ENCODE measurements around the gene ARFGEF2. TPM values are rescaled to one million over a fixed set of nuclear protein-coding genes. Genes with fewer than 3 reads are reported as not detected.
"Not testable (repeated sequence)": the region's sequence is repeated elsewhere in the genome, so short reads cannot be mapped to it uniquely, and the experiment has no call there.

The ARFGEF2 gene
- total RNA-seq, 1 experiment from 2014 or later = 31.8 TPM

DNA sequence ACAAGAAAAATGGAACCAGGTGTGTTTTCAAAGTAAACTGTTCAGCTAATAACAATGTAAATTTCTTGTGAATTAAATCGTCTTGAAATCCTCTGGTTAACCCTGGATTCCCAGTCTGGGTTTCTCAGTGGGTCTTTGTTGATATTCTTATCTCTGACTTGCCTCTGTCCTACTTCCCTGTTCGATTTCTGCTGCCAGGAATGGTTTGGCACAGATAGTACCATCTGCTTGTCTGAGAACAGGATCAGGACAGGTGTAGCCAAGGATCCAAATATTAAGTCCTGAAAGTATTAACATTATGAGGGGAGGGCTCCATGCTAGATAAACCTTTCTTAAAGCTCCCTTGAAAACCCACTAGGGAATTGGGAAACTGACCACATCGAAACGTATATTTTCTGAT is 30.1 kb downstream of the ARFGEF2 start:
- no peak for DNase-seq (ENCODE audit: low spot score)

DNA sequence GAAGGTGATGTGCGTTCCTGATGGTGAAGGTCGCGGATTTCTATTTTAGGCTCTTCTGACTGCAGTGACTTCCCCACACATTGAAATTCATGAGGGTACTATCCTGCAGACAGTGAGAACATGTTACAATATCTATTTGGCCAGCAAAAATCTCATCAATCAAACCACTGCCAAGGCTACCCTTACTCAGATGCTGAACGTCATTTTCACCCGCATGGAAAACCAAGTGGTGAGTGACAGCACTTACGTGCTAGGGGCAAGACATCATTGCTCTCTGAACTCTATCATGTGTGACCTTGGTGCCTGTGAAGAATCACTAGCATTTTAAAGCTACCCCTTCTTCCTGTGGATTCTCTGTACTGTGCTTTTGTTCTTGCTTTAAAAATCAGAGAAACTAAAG is 31.1 kb downstream of the ARFGEF2 start:
- no peak for DNase-seq (ENCODE audit: low spot score)

DNA sequence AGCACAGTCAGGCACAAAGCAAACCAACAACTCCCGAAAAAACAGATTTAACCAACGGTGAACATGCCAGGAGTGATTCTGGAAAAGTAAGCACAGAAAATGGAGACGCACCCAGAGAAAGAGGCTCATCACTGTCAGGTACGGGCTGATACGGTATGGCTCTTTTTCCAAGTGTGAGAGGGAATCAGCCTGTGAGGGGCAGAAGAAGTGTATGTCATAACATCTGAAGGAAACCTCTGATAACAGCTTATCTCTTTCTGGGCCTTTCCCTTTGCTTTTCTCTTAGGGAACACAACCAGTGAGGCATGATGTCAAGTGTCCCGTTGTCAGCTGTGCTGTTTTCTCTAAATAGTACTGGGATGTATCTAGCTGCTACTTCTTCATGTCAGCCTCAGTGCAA is 32.1 kb downstream of the ARFGEF2 start:
- DNase-seq (ENCODE audit: low spot score) = no peak

DNA sequence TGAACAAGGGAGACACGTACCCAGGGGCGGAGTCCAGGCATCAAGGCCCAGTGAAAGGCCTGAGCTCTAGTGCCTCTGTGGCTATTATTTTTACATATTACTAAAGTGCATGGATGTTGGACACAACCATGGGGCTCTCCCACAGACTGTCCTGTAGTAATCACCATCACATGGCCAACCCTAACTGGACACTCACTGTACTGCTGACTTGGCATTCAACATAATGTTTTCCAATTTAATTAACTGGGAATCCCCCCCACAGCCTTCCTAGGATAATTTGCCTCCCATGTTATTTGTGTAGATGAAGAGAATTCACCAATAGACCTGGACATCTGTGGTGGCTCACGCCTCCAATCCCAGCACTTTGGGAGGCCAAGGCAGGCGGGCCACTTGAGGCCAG is 34.5 kb downstream of the ARFGEF2 start:
- no peak for DNase-seq (ENCODE audit: low spot score)

DNA sequence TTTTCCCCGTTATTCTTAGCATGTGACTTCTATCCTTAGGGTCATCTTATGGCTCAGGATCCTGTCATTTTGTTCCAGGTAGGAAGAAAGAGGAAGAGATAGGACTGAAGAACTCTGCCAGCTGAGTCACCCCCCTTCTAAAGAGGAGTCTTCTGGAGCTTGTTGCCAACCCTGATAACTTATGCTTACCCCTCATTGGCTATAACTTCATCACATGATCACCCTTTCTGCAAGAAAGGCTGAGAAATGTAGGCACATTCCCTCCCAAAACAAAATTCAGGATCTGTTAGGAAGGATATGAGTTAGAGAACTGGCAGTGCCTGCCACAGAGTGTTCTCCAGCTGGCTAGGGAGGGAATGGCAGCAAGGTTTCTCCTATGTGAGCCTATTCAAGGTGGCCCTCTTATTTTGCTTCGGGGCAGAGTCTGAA is 35.6 kb downstream of the ARFGEF2 start:
- DNase-seq (ENCODE audit: low spot score) = no peak

DNA sequence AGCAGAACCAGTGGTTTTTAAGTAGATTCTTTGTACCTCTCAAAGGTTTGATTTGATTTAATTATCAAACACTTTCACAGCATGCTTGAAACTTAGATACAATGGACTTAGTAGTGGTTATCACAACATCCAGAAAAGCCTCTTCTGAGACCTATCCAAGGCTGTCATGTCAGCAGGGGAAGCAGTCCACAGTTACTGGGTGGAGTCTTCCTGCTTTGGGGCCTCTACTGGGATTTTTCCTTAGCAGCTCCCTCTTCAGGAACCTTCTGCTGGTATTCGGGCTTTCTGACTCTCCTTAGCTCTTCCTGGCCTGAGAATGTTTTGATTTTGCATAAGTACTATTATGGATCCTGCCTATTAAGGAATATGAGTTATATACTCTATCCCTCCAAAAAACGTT is 36.0 kb downstream of the ARFGEF2 start:
- DNase-seq (ENCODE audit: low spot score) = no peak

DNA sequence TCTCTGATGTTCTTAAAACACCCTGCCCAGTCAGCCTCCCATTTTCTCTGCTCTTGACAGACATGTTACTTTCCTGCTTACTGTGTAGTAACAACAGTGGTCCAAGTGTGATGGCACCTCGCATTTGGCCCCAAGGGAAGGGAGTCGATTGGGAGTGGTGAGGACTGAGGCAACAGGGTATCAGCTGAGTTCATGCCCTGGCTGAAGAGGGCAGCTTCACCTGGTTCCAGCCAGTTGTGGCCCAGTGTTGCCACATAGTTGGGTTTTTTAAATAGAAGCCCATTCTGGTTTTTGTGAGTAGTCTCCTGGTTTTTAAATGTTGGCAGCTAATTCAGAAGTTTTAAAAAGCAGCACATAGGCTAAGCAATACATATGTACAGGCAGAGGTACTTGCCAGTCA is 37.2 kb downstream of the ARFGEF2 start:
- no peak for DNase-seq (ENCODE audit: low spot score)

DNA sequence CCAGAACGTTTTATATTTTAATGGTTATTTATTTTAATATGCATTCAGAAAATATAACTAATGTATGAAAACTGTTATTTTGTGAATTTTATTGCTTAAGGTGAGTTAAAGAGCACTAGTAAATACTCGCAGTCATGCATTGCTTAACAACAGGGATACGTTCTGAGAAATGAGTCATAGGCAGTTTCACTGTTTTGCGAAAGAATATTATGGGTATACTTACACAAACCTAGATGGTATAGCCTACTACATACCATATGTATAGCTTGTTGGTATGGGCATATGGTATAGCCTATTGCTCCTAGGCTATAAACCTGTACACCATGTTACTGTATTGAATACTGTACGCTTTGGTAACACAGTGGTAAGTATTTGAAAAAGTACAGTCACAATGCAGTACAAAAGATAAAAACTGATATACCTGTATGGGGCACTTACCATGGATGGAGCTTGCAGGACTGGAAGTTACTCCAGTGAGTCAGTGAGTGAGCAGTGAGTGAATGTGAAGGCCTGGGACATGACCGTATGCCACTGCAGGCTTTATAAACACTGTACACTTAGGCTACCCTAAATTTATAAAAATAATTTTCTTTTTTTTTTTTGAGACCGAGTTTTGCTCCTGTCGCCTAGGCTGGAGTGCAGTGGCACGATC is 38.5 kb downstream of the ARFGEF2 start:
- no peak for DNase-seq (ENCODE audit: low spot score)

DNA sequence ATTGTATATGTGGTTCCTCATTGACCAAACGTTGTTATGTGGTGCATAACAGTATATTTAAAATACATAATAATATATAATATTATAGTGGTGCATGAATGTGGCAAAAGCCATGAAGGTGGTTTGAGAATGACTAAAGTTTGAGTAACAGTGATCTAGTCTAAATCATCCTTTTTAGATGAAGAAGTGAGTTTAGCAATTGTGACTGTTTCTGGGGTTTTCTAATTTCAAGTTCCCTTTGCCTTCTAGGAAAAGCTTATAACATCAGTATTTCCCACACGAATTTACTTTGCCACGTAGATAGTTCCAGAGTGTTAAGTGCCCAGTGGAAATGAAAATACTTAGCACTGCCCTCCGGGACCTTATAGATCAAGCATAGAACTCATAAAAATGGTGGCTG is 40.9 kb downstream of the ARFGEF2 start:
- no peak for DNase-seq (ENCODE audit: low spot score)

DNA sequence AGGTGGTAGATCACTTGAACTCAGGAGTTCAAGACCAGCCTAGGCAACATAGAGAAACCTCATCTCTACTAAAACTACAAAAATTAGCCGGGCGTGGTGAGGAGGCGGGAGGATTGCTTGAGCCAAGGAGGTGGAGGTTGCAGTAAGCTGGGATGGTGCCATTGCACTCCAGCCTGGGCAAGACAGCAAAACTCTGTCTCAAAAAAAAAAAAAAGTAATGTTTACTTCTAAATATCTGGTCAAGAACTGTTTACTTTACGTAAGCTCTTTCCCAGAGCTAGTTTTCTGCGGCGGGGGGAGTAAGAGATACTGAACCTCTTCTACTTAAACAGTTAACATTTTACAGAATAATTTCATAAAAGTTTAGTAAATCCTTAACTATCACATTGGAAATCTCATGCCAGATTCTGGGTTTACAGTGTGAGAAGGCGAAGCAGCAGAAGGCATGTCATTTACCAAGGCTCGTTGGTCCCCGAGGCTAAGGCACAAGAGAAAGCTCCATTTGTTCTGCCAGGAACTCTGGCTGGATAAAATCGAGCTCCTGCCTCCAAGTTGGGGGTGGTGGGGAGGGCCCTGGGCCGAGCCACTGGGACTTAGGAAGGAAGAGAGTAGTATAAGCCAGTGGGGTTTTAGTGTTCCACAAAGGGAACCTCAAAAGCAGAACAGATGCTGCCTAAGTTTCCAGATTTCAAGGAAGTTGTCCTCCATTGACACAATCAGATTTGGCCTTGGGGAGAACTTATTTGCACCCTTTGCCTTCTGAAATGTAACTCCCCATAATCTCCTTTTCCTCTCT is 41.7 kb downstream of the ARFGEF2 start:
- no peak for DNase-seq (ENCODE audit: low spot score)

DNA sequence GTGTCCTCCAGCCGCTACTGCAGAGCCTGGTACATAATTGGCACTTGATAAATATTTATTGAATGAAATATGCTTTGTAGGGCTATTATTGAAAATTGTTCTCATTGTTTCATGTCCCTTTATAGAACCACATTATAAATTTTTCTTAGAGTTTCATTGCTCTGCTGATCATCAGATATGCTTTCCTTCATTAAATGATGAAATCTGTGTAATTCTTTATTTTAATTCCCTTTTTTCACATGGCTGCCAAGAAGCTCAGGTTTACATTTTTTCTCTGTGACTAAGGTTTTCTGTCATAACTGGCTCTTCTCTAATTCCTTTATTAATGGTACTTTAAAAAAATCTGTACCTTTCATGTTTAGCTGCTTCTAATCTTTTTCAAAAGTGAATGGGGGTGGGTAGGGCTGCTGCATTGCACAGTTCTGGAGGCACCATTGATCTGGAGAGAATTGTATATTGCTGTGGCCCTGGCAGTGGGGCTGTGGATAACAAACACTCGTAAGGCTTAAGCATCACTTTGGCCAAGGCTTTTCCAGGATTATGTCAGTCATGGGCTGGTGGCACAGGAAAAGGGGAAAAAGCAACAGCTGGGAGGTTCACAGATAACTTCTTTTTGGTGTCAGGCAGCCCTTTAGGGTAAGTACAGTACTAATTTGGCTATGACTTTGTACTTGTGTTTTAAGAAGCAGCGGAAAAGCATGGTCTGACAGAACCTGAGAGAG is 43.8 kb downstream of the ARFGEF2 start:
- no peak for DNase-seq (ENCODE audit: low spot score)

DNA sequence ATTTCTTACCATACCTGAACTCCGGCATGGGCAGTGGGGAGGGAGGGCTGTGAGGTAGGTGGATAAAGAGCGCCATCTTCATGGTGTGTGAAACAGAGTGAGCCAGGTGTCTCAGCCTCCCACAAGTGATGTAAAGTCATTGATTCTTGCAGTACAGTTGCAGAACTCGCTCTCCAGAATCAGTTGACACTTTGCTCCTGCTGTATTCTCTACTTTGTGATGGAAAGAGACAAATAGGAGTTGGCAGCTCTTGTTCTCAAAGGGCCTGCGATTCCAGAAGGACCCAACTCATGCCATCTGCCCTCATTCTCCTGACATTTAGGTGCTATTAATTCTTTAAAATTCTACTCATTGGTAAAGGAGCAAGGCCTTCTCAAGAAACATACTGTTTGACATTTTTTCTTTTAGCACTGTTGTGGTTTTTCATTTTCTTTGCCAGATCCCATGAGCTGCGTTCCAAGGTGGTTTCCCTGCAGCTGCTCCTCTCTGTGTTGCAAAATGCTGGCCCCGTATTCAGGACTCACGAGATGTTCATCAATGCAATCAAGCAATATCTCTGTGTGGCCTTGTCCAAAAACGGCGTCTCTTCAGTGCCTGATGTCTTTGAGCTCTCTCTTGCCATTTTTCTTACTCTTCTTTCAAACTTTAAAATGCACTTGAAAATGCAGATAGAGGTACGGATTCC is 49.3 kb downstream of the ARFGEF2 start:
- DNase-seq (ENCODE audit: low spot score) = no peak

DNA sequence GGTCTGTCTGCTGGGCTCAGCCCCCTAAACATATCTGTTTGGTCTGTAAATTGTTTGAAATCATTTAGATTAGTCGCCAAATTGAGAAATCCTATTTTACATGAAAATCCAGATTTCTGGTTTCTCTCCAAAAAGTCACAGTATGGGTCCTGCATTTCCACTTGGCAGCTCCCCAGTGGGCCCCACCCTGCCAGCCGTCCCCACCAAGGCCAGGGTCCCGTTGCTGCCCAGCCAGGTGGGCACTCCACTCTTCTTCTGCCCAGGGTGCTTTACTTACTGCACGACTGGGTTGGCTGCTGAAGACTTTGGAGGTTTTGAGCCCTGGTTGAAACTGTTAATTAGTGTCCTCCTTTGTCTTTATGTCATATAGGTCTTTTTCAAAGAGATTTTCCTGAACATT is 50.4 kb downstream of the ARFGEF2 start:
- no peak for DNase-seq (ENCODE audit: low spot score)

DNA sequence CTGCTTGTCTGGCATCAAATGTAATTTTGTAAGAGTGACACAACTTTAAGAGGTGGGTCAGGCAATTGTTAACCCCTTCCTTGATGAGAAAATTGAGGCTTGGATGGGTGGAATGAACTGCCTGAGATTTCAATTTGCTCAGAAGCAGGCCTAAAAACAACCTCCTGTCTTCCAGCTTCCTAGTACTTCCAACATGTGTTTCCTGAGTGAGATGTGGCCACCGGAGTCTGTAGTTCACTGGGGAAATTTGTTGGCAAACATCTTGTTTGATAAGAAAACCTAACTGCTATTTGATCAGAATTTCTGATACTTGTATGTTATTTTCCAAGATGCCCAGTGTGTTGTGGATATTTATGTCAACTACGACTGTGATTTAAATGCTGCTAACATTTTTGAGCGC is 51.3 kb downstream of the ARFGEF2 start:
- no peak for DNase-seq (ENCODE audit: low spot score)

DNA sequence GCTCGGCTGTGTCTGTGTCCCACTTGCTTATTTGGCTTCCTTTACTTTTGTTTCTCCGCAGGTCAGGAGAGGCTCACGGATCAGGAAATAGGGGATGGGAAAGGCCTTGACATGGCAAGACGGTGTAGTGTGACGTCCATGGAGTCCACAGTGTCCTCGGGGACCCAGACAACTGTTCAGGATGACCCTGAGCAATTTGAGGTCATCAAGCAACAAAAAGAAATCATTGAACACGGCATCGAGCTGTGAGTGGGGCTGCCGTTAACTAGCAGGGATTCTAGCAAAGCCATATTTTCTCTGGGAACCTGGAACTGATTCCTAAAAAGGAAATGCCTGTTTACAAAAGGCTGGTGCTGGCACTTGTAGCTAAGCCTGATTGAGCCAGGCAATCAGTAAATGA is 54.4 kb downstream of the ARFGEF2 start:
- DNase-seq (ENCODE audit: low spot score) = no peak

DNA sequence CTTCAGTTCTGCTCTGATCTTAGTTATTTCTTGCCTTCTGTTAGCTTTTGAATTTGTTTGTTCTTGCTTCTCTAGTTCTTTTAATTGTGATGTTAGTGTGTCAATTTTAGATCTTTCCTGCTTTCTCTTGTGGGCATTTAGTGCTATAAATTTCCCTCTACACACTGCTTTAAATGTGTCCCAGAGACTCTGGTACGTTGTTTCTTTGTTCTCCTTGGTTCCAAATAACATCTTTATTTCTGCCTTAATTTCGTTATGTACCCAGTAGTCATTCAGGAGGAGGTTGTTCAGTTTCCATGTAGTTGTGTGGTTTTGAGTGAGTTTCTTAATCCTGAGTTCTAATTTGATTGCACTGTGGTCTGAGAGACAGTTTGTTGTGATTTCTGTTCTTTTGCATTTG is 58.5 kb downstream of the ARFGEF2 start:
- DNase-seq (ENCODE audit: low spot score) = not testable (repeated sequence)

DNA sequence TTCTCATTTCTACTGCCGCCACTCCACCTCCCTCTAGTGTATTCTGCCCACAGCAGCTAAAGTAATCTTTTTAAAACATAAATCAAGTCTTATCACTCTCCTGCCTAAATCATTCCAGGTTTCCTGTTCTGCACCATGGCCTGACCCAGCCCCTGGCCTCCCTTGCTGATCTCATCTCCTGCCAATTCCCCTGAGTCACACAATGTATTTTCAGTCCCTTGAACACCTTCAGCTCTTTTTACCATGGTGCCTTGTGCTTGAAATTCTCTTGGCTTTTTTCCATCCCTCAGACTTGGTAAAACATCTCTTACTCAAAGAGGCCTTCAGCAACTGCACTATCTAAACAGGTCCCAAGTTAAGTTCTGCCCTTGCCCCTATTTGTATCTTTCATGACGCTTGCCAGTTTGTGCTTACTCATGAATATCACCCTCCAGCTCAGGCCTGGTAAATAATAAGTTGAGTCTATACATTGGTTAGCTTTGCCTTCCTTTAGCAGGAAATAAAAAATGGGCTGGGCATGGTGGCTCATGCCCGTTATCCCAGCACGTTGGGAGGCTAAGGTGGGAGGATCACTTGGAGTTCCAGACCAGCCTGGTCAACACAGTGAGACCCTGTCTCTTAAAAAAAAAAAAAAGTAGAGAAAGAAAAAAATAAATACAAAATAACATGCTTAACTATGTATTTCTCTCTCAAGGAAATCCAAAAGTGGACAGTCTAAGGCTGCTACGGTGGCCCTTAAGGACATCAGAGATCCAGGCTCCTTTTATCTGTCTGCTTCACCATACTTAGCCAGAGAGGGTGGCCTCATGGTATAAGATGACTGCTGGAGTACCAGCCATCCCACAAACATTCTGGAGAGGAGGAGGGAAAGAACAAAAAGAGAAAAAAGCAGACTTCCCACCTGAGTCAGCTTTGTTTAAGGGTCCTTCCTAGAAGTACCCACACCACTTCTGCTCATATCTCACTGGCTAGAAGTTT is 62.2 kb downstream of the ARFGEF2 start:
- no peak for DNase-seq (ENCODE audit: low spot score)

DNA sequence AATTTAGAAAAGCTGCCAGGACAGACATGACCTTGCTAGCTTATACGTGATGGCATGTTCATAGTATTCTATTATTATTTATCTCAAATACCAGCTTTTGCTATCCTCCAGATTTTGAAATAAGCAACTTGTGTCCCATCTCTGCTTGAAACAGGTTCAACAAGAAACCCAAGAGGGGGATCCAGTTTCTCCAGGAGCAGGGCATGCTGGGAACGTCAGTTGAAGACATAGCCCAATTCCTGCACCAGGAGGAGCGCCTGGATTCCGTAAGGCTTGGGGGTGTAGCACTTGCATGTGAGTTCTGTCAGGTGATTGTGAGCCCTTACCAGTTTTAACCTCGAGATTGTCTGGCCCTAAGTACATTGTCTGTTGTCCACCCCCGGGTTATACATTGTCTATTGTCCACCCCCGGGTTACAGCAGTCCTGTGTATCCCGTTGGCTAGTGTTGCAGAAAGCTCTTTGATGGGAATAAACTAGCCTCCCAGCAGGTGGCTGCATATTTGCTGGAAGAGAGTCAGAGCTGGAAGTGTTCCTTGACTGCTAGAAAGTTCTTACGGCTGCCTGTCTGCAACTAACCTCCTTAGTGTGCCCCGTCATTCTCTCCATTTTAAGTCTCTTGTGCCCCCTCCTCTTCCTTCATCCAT is 63.2 kb downstream of the ARFGEF2 start:
- DNase-seq (ENCODE audit: low spot score) = no peak

DNA sequence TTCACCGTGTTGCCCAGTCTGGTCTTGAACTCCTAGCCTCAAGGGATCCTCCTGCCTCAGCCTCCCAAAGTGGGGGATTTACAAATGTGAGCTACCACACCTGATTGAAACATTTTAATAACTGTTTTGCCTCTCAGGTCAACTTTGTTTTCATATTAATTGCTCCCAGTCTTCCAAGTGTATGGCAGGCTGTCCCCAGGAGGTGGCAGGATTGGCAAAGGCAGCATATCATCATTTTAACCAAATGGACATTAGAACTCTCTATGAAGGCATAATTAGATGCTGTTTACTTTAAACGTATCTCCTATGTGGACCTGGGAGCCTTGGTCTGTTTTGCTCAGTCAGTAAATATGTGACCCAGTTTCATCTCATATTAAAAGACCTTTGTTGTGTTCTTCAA is 65.4 kb downstream of the ARFGEF2 start:
- peak; percentile 64 for DNase-seq (ENCODE audit: low spot score)

DNA sequence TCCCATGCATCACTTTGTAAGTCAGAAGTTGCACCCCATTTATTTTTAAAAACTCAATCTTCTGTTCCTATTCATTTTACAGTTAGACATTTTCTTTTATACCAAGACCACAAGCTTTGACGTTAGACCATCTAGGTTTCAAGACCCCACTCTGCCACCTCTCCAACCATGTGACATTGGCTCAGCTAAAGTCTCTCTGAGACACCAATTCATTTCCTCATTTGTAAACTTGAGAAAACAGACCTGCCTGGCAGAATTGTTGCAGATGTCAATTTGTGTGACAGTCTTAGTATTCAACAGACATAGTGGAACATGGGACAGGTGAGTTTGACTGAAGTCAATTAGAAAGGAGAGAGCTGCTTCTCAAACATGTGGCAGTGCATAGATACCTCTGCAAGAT is 69.0 kb downstream of the ARFGEF2 start:
- no peak for DNase-seq (ENCODE audit: low spot score)

All from HT-29 (cell line).